ENCODE data around the gene NFATC1.

- TF ChIP-seq CTCF (IDR thresholded peaks at IDR 0.05) (no peak), POLR2AphosphoS5 (IDR thresholded peaks at IDR 0.05; ENCODE audit: insufficient read depth in 1 of 2, low read depth in 1 of 2) (no peak)
These were observed 3.5 kb upstream of the NFATC1 start for GRCh38 chr18:79392226-79392625.

Measured in vagina (tissue), 2 donors.